Activated B cell treated with CpG ODN at 0.5 μM for 24 hours (primary cell): ENCODE data around the gene ATP8A2. TPM values are rescaled to one million over a fixed set of nuclear protein-coding genes. Genes with fewer than 3 reads are reported as not detected.

Experiments
- ATAC-seq: fragments of 200-7000 bp; cut with Tn5 transposase; one replicate; pipeline ENCODE4 v1.10.0; 2021; ENCODE audit warnings: low read depth, mild to moderate bottlenecking, moderate library complexity
- CTCF ChIA-PET: fragments of 350-600 bp; sonication (Branson Sonifier 250); formaldehyde crosslinking; loops from one replicate; lab custom pipeline; 2021; ENCODE audit warnings: antibody characterized with exemption; lab: Charles Lee
- POLR2A ChIA-PET: fragments of 350-600 bp; sonication (Branson Sonifier 250); formaldehyde crosslinking; loops from one replicate; lab custom pipeline; 2021; ENCODE audit warnings: antibody characterized with exemption; lab: Charles Lee
- DNase-seq: peaks from one replicate; pipeline ENCODE4 v3.0.0; 2022
- H3K27ac Mint-ChIP-seq: one replicate; pipeline ENCODE4 v1.8.0; 2020; ENCODE audit warnings: mixed read lengths
- H3K27me3 Mint-ChIP-seq: one replicate; pipeline ENCODE4 v1.8.0; 2021; ENCODE audit warnings: mixed read lengths
- H3K36me3 Mint-ChIP-seq: one replicate; pipeline ENCODE4 v1.8.0; 2021; ENCODE audit warnings: low read depth, mixed read lengths
- H3K4me1 Mint-ChIP-seq: one replicate; pipeline ENCODE4 v1.8.0; 2021; ENCODE audit warnings: mixed read lengths
- H3K4me3 Mint-ChIP-seq: one replicate; pipeline ENCODE4 v1.8.0; 2020; ENCODE audit warnings: mild to moderate bottlenecking, mixed read lengths
- H3K9me3 Mint-ChIP-seq: one replicate; pipeline ENCODE4 v1.8.0; 2020; ENCODE audit warnings: mixed read lengths
- intact Hi-C: fragments of 100-400 bp; cut with micrococcal nuclease; formaldehyde crosslinking; loops from one replicate; pipeline ENCODE4 v1.15.1; 2024
- total RNA-seq: library from RNA; stranded (reverse); gene quantifications from 2 replicates; pipeline ENCODE4 v1.2.3, GENCODE V29; 2022
- TF ChIP-seq, protein P1 (sequence below): fragments of 200-600 bp; IDR thresholded peaks from one replicate; pipeline ENCODE4 v1.8.0; 2022; ENCODE audit warnings: antibody characterized with exemption, mild to moderate bottlenecking

Gene ATP8A2
- total RNA-seq, 1 donor from 2014 or later: not detected

DNA sequence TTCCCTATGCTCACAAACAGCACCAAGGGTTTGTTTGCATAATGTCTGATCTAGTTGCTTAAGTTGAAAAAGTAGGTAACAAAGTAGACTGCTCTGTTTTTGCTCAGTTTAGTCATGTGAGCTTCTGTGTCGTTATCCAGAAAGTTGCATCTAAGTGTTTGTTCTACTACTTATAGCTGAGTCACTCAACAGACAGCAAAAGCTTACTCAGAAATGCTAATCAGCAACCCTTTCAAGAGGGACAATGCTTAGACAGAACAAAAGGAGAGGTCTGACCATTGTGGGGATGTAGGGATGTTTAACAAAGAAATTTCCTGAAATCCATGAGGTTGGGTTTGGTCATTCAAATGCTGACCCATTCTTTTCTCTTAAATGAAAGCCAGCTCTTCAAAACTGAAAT, 106.4 kb downstream of the ATP8A2 start:
- Mint-ChIP-seq H3K36me3 (no peaks in the 10 kb centered on the region), H3K4me1 (no peaks in the 10 kb centered on the region), H3K27ac (no peak overlapping the region), H3K4me3 (no peak overlapping the region), H3K27me3 (peaks cover 4% of the 10 kb centered on the region), H3K9me3 (peaks cover 8% of the 10 kb centered on the region)
- DNase-seq (no peak), ATAC-seq (no peak)
- ChIA-PET POLR2A (no interaction called here), CTCF (no interaction called here)
- TF ChIP-seq, protein P1, sequence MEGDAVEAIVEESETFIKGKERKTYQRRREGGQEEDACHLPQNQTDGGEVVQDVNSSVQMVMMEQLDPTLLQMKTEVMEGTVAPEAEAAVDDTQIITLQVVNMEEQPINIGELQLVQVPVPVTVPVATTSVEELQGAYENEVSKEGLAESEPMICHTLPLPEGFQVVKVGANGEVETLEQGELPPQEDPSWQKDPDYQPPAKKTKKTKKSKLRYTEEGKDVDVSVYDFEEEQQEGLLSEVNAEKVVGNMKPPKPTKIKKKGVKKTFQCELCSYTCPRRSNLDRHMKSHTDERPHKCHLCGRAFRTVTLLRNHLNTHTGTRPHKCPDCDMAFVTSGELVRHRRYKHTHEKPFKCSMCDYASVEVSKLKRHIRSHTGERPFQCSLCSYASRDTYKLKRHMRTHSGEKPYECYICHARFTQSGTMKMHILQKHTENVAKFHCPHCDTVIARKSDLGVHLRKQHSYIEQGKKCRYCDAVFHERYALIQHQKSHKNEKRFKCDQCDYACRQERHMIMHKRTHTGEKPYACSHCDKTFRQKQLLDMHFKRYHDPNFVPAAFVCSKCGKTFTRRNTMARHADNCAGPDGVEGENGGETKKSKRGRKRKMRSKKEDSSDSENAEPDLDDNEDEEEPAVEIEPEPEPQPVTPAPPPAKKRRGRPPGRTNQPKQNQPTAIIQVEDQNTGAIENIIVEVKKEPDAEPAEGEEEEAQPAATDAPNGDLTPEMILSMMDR: no peak
- intact Hi-C loops: no loop called here

DNA sequence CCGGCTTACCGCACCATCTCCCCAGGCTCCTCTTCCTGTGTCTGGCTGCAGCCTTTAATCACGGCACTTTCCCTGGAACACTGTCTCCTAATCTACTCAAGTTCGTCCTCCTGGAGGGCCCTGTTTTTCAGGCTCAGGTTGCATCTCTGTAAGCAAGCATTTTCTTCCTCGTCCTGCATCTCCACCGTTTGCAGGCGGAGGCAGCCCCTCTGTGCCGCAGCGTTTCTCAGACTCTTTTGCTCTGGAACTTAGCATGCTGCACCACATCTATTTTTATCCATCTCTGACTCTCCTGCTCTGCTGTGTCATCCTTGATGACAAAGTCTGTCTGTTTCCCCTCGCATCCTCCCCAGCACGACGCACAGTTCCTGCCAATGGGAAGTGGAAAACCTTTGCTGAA, 117.5 kb downstream of the ATP8A2 start:
- H3K9me3 Mint-ChIP-seq: no peaks in the 10 kb centered on the region
- no peaks in the 10 kb centered on the region for H3K4me1 Mint-ChIP-seq
- CTCF ChIA-PET: no interaction called here
- POLR2A ChIA-PET: no interaction called here
- H3K27me3 Mint-ChIP-seq: peaks cover 6% of the 10 kb centered on the region
- no peak overlapping the region for H3K27ac Mint-ChIP-seq
- TF ChIP-seq, protein P1: no peak
- H3K36me3 Mint-ChIP-seq: no peaks in the 10 kb centered on the region
- DNase-seq (no peak), ATAC-seq (no peak)
- H3K4me3 Mint-ChIP-seq: no peak overlapping the region
- intact Hi-C loops: no loop called here

DNA sequence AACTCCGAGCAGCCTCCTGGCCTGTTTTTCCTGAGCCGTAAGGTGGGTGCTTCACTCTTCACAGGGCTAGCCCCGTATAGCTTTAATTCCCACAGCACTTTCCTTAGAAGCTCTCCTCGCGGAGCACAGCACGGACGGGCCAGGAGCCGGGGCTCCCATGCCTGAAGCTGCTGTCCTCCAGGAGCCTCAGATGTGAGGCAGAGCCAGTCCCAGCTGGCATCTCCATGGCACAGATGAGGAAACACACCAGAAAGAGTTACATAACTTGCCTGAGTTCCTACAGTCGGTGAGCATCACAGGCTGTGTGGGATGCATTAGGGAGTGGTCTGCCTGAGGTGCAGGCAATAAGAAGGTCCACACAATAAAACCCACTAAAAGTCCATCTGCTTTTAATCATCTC, 118.5 kb downstream of the ATP8A2 start:
- Mint-ChIP-seq H3K27ac (no peak overlapping the region), H3K4me3 (no peak overlapping the region), H3K36me3 (no peaks in the 10 kb centered on the region), H3K27me3 (peaks cover 6% of the 10 kb centered on the region), H3K4me1 (no peaks in the 10 kb centered on the region), H3K9me3 (no peaks in the 10 kb centered on the region)
- ATAC-seq (no peak), DNase-seq (no peak)
- intact Hi-C loops: no loop called here
- CTCF ChIA-PET: no interaction called here
- POLR2A ChIA-PET: no interaction called here
- TF ChIP-seq, protein P1: no peak

DNA sequence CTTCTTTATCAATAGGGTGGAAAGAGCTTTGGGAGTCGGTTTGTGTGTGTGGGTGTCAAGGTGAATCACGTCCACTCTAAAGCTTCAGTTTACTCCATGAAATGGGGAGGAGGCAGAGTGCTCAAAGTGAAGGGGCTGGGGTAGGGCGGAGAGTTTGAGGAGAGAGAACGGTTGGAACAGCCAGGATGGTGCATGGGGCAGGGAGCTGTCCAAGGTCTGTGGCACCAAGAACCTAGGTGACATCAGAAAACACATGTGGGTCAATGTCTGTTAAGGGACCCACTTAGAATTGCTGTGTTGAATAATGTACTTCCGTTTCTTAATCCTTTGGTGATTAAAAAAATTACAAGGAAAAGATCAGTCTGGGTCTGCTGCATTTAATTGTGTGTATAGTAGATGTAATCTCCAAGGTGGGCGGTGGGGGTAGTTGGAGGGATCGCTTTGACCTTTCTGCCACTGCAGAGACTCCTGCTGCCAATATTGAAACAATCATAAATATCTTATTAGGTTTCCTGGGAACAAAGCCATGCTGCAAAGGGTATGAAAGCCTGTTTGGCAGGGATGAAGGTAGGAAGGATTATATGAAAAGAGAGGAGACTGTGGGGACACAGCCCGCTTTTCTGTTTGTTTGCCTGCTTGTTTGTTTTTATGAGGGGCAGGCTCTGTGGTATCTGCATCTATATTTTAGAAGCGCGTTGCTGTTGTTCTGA, 122.3 kb downstream of the ATP8A2 start:
- H3K27me3 Mint-ChIP-seq: peaks cover 4% of the 10 kb centered on the region
- TF ChIP-seq, protein P1: no peak
- H3K27ac Mint-ChIP-seq: no peak overlapping the region
- ChIA-PET POLR2A (no interaction called here), CTCF (no interaction called here)
- H3K9me3 Mint-ChIP-seq: no peaks in the 10 kb centered on the region
- no peaks in the 10 kb centered on the region for H3K4me1 Mint-ChIP-seq
- H3K36me3 Mint-ChIP-seq: no peaks in the 10 kb centered on the region
- ATAC-seq (no peak), DNase-seq (no peak)
- intact Hi-C loops: no loop called here
- no peak overlapping the region for H3K4me3 Mint-ChIP-seq

DNA sequence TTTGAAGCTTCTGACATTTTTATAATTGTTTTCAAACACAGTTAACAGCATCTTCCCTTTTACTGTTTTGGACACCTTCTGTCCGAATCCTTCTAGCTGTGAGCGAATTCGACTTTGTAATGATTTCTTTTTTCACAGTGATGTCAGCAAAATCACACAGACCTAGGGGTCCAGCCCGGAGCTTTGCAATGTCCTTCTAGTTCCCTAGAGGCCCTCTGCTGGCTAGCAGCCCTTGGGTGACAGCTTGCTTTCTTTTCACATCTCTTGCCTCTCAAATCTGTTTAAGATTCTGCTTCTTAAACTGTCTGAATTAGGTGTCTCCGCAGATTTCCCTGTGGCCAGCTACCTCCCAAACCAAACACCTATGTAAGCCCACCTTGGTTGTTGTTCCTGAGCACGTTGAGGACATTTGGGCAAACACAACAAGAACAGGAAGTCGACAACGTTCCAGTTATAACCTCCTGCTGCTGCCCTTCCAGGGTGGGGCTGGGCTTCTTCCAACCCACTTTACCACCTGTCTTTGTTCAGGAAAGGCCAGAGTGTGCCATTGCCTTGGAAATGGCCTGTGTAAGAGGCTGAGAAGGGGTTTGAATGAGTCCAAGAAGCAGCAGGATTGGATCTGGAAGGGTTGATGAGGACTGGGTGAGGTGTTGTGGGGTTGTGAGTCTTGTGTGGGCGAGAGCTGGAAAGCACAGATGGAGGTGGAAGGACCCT, 123.1 kb downstream of the ATP8A2 start:
- DNase-seq: no peak
- no peak overlapping the region for H3K4me3 Mint-ChIP-seq
- H3K36me3 Mint-ChIP-seq: no peaks in the 10 kb centered on the region
- H3K27me3 Mint-ChIP-seq: peaks cover 3% of the 10 kb centered on the region
- POLR2A ChIA-PET: no interaction called here
- H3K4me1 Mint-ChIP-seq: no peaks in the 10 kb centered on the region
- CTCF ChIA-PET: no interaction called here
- no peak for ATAC-seq
- no peaks in the 10 kb centered on the region for H3K9me3 Mint-ChIP-seq
- H3K27ac Mint-ChIP-seq: no peak overlapping the region
- intact Hi-C loops: no loop called here
- TF ChIP-seq, protein P1: no peak
